ENCODE measurements around the gene SPANXA2.
"Not testable (repeated sequence)": the region's sequence is repeated elsewhere in the genome, so short reads cannot be mapped to it uniquely, and the experiment has no call there.

The SPANXA2 gene, protein sequence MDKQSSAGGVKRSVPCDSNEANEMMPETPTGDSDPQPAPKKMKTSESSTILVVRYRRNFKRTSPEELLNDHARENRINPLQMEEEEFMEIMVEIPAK

DNA sequence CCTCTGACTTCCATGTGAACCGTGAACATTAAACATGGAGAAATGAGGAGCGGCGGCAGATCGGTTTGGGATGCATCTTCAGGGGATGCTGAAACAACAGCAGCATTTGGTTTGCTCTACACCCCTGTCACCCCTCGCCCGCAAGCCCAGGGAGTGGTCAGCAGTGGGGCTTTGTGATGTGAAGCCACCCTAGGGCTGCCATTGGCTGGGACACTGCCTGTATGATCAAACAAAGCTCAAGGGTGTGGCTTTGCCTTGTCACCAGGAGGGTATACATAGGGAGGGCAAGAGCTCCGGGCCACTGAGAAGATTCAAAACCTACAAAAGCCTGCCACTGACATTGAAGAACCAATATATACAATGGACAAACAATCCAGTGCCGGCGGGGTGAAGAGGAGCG is at the start of gene SPANXA2:
Gene SPANXA2 (plus strand): TSS at position 301 of the 400 bp plus-strand sequence. CDS start 60 bp downstream, at position 361.
- not testable (repeated sequence) for DNase-seq

DNA sequence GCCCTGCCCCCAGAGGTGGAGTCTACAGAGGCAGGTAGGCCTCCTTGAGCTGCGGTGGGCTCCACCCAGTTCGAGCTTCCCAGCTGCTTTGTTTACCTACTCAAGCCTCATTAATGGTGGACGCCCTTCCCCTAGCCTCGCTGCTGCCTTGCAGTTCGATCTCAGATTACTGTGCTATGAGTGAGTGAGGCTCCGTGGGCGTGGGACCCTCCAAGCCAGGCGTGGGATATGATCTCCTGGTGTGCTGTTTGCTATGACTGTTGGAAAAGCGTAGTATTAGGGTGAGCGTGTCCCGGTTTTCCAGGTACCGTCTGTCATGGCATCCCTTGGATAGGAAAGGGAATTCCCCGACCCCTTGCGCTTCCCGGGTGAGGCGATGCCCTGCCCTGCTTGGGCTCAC is 47.0 kb upstream of the SPANXA2 start:
- DNase-seq: not testable (repeated sequence)

DNA sequence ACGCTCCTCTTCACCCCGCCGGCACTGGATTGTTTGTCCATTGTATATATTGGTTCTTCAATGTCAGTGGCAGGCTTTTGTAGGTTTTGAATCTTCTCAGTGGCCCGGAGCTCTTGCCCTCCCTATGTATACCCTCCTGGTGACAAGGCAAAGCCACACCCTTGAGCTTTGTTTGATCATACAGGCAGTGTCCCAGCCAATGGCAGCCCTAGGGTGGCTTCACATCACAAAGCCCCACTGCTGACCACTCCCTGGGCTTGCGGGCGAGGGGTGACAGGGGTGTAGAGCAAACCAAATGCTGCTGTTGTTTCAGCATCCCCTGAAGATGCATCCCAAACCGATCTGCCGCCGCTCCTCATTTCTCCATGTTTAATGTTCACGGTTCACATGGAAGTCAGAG is 4.9 kb upstream of the SPANXA2 start, which contains the start of gene SPANXA1:
Gene SPANXA1 (minus strand): TSS at position 101 of the 400 bp plus-strand sequence. CDS start 60 bp downstream, at position 41.
- not testable (repeated sequence) for DNase-seq

DNA sequence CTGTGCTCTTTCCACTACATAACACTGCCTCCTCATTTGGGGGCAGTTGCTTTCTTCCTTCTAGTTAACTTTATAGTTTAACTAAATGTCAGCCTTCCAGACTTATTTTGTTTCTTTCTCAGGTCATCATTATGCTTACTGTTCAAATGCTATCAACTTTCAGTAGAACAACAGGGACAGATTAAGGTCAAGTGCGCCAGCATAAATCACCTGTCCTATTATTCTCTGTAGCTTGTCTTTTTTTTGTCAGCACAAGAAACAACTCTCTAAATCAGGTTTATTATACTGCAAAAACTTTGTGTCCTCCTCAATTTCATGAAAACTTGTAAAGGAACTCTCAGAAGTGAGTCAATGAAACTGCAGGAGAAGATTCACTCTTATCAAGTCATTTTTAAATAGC is 19.6 kb downstream of the SPANXA2 start:
- DNase-seq: no peak

DNA sequence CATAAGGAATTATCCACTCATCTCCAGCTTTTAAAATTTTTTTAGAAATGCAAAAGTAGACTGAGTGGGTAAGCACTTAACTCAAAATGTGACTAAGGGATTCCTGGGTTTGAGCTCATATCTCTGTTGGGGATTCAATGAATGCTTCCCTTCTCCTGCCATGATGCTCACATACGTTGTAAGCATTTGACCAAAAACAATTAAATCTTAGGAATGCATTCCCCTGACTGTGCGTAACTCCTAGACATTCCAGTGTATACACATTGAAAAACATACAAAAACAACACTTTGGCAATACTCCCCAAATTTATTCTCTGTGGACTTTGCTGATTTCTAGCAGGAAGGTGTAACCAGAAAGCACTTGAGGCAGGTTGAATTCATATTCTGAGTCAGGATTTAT is 29.8 kb downstream of the SPANXA2 start:
- no peak for DNase-seq

DNA sequence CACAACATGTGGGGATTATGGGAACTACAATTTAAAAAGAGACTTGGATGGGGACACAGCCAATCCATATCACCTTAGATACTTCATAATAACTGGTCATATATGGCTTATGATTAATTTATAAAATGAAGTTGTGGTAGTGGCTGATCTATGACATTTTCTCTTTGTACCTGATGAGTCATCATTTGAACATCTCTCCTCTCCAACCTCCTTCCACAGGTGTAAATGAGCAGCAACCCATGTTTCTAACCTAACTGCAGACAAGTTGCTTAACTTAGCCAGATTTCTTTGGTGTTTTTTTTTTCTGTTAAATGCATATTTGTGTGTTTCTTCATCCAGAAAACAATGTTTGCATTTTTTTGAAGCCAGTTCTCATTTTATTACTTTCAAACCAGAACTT is 42.6 kb downstream of the SPANXA2 start:
- DNase-seq: no peak

DNA sequence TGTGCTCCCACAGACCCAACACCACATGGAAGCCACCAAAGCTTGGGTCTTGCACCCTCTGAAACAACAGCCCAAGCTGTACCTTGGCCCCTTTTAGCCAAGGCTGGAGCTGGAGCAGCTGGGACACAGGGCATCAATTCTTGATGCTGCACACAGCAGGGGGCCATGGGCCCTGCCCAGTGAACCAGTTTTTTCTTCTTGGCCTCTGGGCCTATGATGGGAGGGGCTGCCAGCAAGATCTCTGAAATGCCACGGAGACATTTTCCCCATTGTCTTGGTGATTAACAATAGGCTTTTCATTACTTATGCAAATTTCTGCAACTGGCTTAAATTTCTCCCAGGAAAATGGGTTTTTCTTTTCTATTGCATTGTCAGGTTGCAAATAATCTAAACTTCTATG is 49.0 kb downstream of the SPANXA2 start:
- DNase-seq: no peak

Measured in activated CD4-positive, alpha-beta T cell treated with anti-CD3 and anti-CD28 coated beads, Interleukin-10, Interleukin-2, amounts not matched to agents 100 ng/mL and 50 ng/mL, durations not matched to agents 16 hours and 8 hours (primary cell).